SJCRH30 (cell line): ENCODE results near the gene ARRDC1. TPM values are rescaled to one million over a fixed set of nuclear protein-coding genes. Genes with fewer than 3 reads are reported as not detected.
"Not testable (repeated sequence)": the region's sequence is repeated elsewhere in the genome, so short reads cannot be mapped to it uniquely, and the experiment has no call there.

Source experiments
- DNase-seq, 2 experiments: peaks; one replicate each; pipeline ENCODE4 v3.0.0-alpha.2; 2015 to 2020
- H3K27ac ChIP-seq: fragments of 250-450 bp; sonication (Bioruptor Pico); 2 replicates; pipeline ENCODE4 v1.5.1; 2020; ENCODE audit warnings: mild to moderate bottlenecking, moderate library complexity
- H3K27me3 ChIP-seq: fragments of 250-450 bp; sonication (Bioruptor Pico); 2 replicates; pipeline ENCODE4 v1.5.1; 2020; ENCODE audit warnings: mild to moderate bottlenecking, moderate library complexity
- H3K36me3 ChIP-seq: fragments of 250-450 bp; sonication (Bioruptor Pico); 2 replicates; pipeline ENCODE4 v1.5.1; 2020; ENCODE audit warnings: mild to moderate bottlenecking, moderate library complexity
- H3K4me1 ChIP-seq: fragments of 250-450 bp; sonication (Bioruptor Pico); 2 replicates; pipeline ENCODE4 v1.5.1; 2020; ENCODE audit warnings: mild to moderate bottlenecking, moderate library complexity
- H3K4me3 ChIP-seq: fragments of 250-450 bp; sonication (Bioruptor Pico); 2 replicates; pipeline ENCODE4 v1.5.1; 2020; ENCODE audit warnings: mild to moderate bottlenecking, moderate library complexity
- H3K9me3 ChIP-seq: fragments of 250-450 bp; sonication (Bioruptor Pico); replicated peaks from 2 replicates; pipeline ENCODE4 v1.5.1; 2020; ENCODE audit warnings: mild to moderate bottlenecking, moderate library complexity
- total RNA-seq: library from RNA; depleted of rRNA; stranded (reverse); fragments of >200 nt; shearing (Covaris generic); gene quantifications from 2 replicates; pipeline ENCODE4 v1.2.3, GENCODE V29; 2014

ARRDC1 gene
- total RNA-seq, 1 experiment from 2014 or later: 5.4 TPM

DNA sequence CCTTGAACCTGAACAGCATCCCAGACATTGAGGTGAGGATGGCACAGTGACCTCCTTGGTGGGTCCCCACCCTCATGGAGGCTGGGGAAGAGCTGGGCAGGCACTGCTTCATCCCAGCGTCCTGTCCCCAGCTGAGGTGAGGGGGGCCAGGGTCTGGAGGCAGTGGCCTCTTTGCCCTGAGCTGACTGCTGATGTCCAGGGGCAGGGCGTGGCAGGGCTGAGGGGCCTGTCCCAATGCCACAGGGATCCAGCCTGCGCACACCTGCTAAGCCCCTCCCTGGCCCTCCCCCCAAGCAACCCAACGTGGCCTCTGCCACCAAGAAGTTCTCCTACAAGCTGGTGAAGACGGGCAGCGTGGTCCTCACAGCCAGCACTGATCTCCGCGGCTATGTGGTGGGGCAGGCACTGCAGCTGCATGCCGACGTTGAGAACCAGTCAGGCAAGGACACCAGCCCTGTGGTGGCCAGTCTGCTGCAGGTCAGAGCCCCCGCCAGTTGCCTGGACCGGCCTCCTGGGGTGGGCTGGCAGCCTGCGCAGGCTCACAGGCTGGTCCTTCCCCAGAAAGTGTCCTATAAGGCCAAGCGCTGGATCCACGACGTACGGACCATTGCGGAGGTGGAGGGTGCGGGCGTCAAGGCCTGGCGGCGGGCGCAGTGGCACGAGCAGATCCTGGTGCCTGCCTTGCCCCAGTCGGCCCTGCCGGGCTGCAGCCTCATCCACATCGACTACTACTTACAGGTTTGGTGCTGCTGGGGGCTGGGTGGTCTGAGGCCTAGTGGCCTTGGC is 8.4 kb downstream of the ARRDC1 start:
- peaks cover 26% of the 10 kb centered on the region for H3K36me3 ChIP-seq
- no peaks in the 10 kb centered on the region for H3K9me3 ChIP-seq

DNA sequence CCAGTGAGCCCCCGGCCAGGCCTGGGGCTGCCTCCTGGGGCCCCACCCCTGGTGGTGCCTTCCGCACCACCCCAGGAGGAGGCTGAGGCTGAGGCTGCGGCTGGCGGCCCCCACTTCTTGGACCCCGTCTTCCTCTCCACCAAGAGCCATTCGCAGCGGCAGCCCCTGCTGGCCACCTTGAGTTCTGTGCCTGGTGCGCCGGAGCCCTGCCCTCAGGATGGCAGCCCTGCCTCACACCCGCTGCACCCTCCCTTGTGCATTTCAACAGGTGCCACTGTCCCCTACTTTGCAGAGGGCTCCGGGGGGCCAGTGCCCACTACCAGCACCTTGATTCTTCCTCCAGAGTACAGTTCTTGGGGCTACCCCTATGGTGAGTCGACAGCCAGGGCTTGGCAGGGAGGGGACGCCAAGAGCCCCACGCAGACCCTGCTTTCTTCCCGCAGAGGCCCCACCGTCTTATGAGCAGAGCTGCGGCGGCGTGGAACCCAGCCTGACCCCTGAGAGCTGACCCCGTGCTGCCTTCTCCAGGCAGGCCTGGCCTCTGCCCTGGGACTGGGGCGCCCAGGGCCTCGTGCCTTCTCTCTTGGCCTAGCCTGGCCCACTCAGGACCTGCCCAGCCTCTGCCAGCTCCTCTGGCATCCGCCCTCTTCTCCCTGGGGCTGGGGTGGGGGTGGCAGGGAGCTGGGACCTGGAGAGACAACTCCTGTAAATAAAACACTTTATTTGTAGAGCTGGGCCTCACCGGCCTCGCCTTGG is 9.3 kb downstream of the ARRDC1 start:
- Histone ChIP-seq H3K36me3 (peaks cover 26% of the 10 kb centered on the region), H3K9me3 (no peaks in the 10 kb centered on the region), H3K27me3 (no peaks in the 10 kb centered on the region), H3K27ac (no peak overlapping the region), H3K4me1 (peaks cover 15% of the 10 kb centered on the region), H3K4me3 (no peak overlapping the region)
- no peak for DNase-seq

More for the DNA sequence above, 8.4 kb downstream of the ARRDC1 start:
- Histone ChIP-seq H3K27me3 (peaks cover 2% of the 10 kb centered on the region; the same call in 1 of the 2 replicates), H3K4me3 (no peak overlapping the region), H3K27ac (no peak overlapping the region), H3K4me1 (peaks cover 15% of the 10 kb centered on the region)
- DNase-seq: no peak

DNA sequence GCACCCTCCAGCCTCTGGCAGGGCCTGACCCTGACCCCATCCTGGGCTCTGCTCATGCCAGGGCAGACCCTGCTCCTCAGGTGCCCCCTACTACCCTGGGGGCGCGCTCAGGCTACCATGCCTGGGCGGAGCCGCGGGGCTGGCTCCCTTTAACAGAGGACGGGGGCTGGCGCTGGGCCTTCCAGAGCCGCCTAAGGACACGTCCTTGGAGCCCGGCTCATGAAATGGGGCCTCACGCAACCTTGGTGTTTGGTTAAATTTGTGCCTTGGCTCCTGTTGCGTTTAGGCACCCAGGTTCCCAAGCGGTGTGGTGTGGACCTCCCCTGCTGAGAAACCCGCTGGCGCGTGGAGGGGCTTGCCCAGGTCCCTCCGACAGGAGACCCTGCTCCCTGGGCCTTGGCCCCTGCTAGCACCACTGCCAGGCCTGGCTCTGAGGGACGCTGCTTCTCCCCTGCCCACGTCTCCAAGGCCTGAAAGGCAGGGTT is 9.9 kb downstream of the ARRDC1 start:
- Histone ChIP-seq H3K4me3 (no peak overlapping the region), H3K36me3 (peaks cover 26% of the 10 kb centered on the region), H3K9me3 (no peaks in the 10 kb centered on the region), H3K27ac (no peak overlapping the region), H3K27me3 (no peaks in the 10 kb centered on the region), H3K4me1 (peaks cover 15% of the 10 kb centered on the region)
- DNase-seq: no peak

DNA sequence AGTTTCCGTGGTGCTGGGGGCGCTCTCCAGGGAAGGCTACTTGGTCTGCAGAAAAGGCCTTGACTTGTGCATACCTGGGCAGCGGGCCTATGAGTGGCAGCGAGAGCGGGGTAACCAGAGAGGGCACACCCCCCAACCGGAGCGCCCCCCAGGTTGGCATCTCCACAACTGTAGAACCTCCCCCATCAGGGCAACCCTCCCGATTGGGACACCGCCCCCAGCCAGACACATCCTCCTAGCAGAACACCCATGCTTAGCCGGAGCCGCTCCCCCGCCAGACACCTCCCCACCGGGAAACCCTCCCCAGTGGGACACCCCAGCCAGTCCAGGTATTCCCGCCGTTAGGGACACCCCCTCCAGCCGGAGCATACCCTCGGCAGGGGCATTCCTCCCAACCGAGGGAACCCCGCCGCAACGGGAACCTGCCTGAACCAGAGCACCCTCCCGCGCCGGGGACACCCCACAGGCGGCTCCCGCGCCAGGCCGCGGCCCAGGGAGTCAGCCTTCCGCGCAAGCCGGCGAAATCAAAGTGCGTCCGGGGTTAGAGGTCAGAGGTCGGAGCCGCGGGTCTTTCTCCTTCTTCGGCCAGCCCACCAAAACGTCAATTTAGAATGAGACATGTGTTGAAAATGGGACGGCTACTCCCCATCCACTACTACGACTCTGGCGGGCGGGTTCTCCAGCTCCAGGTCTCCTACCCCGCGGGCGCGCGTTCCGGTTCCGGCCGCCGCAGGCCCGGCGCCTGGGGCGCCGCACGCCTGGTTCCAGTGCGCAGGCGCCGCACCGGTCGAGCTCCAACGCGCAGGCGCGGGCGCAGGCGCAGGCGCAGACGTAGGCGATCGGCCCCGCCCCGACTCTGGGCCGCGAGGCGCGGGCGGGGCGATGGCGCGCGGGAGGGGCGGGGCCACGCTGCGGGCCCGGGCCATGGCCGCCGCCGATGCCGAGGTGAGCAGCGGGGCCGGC is 12.9 kb downstream of the ARRDC1 start, which contains the start of gene EHMT1:
Gene EHMT1, plus strand, starts transcription at position 901 of the 963 bp plus-strand sequence. Its CDS starts 24 bp downstream, at position 925.
- H3K27ac ChIP-seq: peak within 1 kb of the TSS; percentile 69
- H3K9me3 ChIP-seq: no peaks in the 10 kb centered on the region
- no peaks in the 10 kb centered on the region; the same call in 1 of the 2 replicates for H3K4me1 ChIP-seq
- H3K27me3 ChIP-seq: no peaks in the 10 kb centered on the region
- H3K4me3 ChIP-seq: peak within 1 kb of the TSS; percentile 85
- peak; percentile 78 to 92 for DNase-seq
- H3K36me3 ChIP-seq: peaks cover 37% of the 10 kb centered on the region

DNA sequence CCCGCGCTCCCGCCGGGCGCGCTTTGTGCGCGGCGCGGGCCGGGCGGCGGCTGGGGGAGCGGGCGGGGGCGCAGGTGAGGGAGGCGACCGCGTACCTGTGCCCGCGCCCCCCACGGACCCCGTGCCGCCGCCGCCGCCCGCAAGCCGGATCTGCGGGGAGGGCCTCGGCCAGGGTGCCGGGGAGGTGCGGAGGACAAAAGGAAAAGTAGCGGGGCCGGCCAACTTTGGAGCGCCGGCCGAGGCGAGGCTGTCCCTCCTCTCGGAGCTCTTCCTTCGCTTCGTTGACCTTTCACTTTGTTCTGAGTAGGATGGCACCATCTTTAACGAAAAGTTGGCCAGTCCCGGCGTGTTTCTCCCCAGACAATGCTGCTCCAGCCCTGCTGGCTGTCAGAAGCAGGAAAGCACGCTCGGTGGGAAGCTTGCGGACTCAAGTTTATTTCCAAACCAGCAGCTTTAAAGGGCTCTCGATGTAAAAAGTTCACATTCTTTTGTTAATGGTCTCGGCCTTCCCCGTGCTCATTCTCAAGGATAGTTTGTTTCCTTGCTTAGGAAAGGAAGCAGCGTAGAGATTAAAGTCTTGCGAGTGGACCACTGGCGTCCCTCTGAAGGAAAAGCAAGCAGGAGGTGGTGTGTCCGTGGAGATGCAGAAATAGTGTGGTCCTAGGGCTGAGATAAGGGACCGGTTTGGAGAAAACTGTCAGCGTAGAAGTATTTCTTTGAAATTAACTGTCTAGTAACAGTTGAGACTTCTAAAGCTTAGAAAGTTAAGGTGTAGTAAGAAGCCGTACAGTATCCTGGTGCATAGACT is 14.0 kb downstream of the ARRDC1 start:
- Histone ChIP-seq H3K27ac (peak overlapping the region; percentile 41; the same call in 1 of the 2 replicates), H3K27me3 (no peaks in the 10 kb centered on the region), H3K4me1 (no peaks in the 10 kb centered on the region; the same call in 1 of the 2 replicates), H3K9me3 (no peaks in the 10 kb centered on the region), H3K36me3 (peaks cover 36% of the 10 kb centered on the region), H3K4me3 (peak overlapping the region; percentile 85)
- peak; percentile 50 to 59 for DNase-seq

DNA sequence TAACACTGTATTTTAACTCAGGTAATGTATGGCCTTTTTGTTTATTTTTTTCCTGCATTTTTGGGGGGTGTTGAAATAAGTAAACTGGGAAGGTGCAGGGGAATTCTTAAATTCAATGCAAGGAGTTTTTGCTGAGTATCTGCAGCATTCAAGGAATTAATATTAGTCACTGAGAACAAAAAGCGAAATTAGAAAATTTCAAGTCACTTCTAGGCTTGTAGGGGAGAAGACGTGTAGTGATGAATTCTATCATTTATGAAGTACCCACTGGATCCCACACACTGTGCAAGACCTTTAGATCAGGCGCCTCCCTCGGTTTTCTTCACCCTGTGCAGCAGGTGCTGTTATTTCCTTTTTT is 14.5 kb downstream of the ARRDC1 start:
- Histone ChIP-seq H3K4me1 (no peaks in the 10 kb centered on the region; the same call in 1 of the 2 replicates), H3K4me3 (peak overlapping the region; percentile 85), H3K36me3 (peaks cover 31% of the 10 kb centered on the region), H3K27ac (no peak overlapping the region), H3K27me3 (no peaks in the 10 kb centered on the region), H3K9me3 (no peaks in the 10 kb centered on the region)
- no peak for DNase-seq

DNA sequence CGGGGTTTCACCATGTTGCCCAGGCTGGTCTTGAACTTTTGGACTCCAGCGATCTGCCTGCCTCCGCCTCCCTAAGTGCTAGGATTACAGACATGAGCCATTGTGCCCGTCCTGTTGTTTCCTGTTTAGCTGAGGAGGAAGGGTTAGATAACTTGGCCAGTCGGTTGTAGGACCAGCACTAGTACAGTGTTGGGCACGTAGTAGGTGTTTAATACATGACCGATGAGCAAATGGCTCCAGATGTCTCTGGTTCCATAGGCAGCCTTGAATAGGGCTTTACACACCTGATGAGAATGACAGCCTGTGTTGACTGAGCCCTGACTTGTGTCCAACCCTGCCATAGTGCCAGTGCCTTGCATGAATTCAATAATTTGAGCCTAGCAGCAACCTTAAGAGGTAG is 15.1 kb downstream of the ARRDC1 start:
- Histone ChIP-seq H3K4me3 (no peak overlapping the region), H3K27me3 (no peaks in the 10 kb centered on the region), H3K36me3 (peaks cover 31% of the 10 kb centered on the region), H3K9me3 (no peaks in the 10 kb centered on the region), H3K27ac (no peak overlapping the region), H3K4me1 (no peaks in the 10 kb centered on the region; the same call in 1 of the 2 replicates)
- DNase-seq: no peak

DNA sequence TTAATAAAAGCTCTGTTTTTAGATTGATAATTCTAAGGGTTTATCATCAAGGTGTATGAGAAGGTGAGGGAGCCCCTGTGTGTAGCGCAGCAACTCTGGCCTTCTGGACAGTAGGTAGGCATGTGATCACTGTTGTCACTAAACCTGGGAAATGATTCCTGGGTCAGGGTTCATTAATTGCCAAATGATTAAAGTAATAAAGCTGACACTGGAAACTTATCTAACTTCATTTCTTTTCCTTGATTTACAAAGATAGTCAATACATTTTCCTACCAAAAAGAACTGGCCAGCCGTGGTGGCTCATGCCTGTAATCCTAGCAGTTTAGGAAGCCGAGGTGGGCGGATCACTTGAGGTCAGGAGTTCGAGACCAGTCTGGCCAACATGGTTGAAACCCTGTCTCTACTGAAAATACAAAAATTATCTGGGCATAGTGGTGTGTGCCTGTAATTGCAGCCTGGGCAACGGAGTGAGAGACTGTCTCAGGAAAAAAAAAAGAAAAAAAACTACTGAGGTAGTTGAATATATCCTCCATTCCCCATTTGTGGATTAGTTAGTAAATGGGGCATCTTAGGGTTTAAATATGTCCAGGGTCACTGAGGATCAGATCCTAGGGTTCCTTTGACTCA is 15.8 kb downstream of the ARRDC1 start:
- Histone ChIP-seq H3K9me3 (no peaks in the 10 kb centered on the region), H3K4me3 (no peak overlapping the region), H3K4me1 (no peaks in the 10 kb centered on the region; the same call in 1 of the 2 replicates), H3K27me3 (no peaks in the 10 kb centered on the region), H3K27ac (no peak overlapping the region), H3K36me3 (peaks cover 27% of the 10 kb centered on the region)
- no peak for DNase-seq

DNA sequence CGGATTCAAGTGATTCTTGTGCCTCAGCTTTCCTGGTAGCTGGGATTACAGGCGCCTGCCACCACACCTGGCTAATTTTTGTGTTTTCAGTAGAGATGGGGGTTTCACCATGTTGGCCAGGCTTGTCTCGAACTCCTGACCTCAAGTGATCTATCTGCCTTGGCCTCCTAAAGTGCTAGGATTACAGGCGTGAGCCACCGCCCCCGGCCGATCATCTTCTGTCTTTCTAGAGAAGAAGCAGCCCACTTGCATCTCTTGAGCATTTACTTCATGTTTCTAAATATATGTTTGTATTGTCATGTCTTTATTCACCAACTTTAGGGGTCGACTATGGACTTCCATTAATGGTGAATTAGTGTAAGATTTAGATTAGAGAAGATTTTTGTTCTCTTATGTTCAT is 16.7 kb downstream of the ARRDC1 start:
- peaks cover 17% of the 10 kb centered on the region for H3K36me3 ChIP-seq
- H3K4me1 ChIP-seq, H3K27me3 ChIP-seq, H3K27ac ChIP-seq, H3K9me3 ChIP-seq, DNase-seq, H3K4me3 ChIP-seq: not testable (repeated sequence)

DNA sequence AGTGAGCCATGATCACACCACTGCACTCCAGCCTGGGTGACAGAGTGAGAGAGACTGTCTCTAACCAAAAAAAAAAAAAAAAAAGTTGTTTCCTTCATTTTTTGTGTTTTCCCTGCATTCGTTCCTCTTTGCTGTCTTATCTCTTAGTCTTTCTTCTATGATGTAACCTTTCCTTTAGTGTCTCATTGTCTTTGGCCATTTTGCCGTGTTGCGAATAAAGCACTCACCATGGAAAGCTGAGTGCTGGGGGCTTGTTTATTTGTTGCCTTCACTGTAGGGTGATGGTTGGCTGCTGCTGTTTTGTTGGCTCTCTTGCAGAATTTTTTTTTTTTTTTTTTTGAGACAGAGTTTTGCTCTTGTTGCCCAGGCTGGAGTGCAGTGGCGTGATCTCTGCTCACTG is 21.0 kb downstream of the ARRDC1 start:
- no peaks in the 10 kb centered on the region for H3K4me1 ChIP-seq
- no peak for DNase-seq
- H3K9me3 ChIP-seq: no peaks in the 10 kb centered on the region
- peaks cover 14% of the 10 kb centered on the region for H3K36me3 ChIP-seq
- H3K4me3 ChIP-seq: no peak overlapping the region
- no peak overlapping the region for H3K27ac ChIP-seq
- H3K27me3 ChIP-seq: no peaks in the 10 kb centered on the region

DNA sequence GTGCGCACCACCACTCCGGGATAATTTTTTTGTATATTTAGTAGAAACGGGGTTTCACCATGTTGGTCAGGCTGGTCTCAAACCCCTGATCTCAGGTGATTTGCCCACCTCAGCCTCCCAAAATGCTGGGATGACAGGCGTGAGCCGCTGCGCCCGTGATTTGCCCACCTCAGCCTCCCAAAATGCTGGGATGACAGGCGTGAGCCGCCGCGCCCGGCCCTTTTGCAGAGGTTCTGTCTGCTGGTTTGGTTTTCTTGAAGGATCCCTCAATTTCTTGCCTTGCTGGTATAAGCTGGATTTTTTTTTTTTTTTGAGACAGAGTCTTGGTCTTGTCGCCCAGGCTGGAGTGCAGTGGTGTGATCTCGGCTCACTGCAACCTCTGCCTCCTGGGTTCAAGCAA is 21.9 kb downstream of the ARRDC1 start:
- DNase-seq, H3K27me3 ChIP-seq, H3K4me1 ChIP-seq, H3K4me3 ChIP-seq, H3K36me3 ChIP-seq, H3K27ac ChIP-seq, H3K9me3 ChIP-seq: not testable (repeated sequence)

DNA sequence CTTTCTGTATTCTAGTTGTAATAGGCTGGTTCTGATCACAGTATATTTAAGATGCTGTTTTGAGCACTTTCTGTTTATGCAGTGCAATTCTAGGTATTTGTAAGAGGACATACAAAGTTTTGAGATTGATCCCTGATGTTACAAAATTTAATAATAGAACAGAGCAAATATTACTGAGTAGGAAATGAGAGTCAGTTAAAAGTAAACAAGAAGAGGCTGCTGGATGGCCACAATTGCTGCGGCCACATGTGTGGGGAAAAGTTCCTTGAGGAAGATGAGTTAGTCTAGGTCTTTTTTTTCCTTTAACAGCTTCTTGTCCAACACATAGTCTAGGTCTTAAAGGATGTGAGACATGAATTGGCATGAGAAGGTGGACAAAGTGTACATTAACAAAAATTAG is 24.6 kb downstream of the ARRDC1 start:
- DNase-seq: no peak
- Histone ChIP-seq H3K36me3 (peaks cover 9% of the 10 kb centered on the region), H3K27me3 (no peaks in the 10 kb centered on the region), H3K4me3 (no peak overlapping the region), H3K4me1 (no peaks in the 10 kb centered on the region), H3K9me3 (no peaks in the 10 kb centered on the region), H3K27ac (no peak overlapping the region)

DNA sequence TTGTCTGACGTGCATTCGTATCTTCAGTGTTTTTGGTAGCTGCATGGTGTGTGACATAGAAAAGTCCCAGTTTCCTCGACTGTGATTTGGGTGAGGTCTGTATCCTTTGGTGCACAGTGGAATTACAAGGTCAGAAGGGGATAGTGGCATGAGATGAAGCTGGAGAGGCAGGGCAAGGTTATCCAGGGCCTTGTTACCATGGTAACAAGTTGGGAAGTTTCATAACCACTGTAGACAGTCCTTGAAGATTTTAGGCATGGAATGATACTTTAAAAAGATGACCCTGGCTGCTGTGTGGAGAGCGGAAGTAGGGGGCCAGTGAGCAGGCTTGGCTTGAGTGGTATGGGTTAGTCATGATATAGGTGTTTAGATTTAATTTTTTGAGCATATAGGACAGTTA is 25.2 kb downstream of the ARRDC1 start:
- Histone ChIP-seq H3K36me3 (peaks cover 10% of the 10 kb centered on the region), H3K9me3 (no peaks in the 10 kb centered on the region), H3K4me3 (no peak overlapping the region), H3K4me1 (no peaks in the 10 kb centered on the region), H3K27me3 (no peaks in the 10 kb centered on the region), H3K27ac (no peak overlapping the region)
- DNase-seq: no peak
